Right atrium auricular region (tissue), 2 donors: Measurements from ENCODE around the gene NELFB. TPM values are rescaled to one million over a fixed set of nuclear protein-coding genes. Genes with fewer than 3 reads are reported as not detected.

Experiments
- DNase-seq: peaks from one replicate; pipeline ENCODE4 v3.0.0-alpha.2; 2019; ENCODE audit warnings: low spot score
- H3K27ac ChIP-seq, 2 donors: fragments of 200-600 bp; sonication (generic); 1 replicate in 1 of 2; 2 replicates in 1 of 2; pipeline ENCODE4 v1.5.1; 2016 to 2019
- H3K27me3 ChIP-seq, 2 donors: fragments of 200-600 bp; sonication (generic); one replicate each; pipeline versions ENCODE4 v1.5.1 to v1.6.0; 2017 to 2019
- H3K36me3 ChIP-seq: fragments of 200-600 bp; sonication (generic); one replicate; pipeline ENCODE4 v1.5.1; 2016
- H3K4me1 ChIP-seq, 2 donors: fragments of 200-600 bp; sonication (generic); one replicate each; pipeline versions ENCODE4 v1.5.1 to v1.6.0; 2017 to 2019
- H3K4me3 ChIP-seq, 2 donors: fragments of 200-600 bp; sonication (generic); 1 replicate in 1 of 2; 2 replicates in 1 of 2; pipeline ENCODE4 v1.5.1; 2017 to 2019; ENCODE audit warnings: mild to moderate bottlenecking in 1 of 2, moderate library complexity in 1 of 2
- H3K9me3 ChIP-seq, 2 donors: fragments of 200-600 bp; sonication (generic); one replicate each; pipeline ENCODE4 v1.5.1; 2019
- CTCF ChIP-seq, 2 donors: fragments of 200-600 bp; sonication (generic); IDR thresholded peaks; one replicate each; pipeline ENCODE4 v1.5.1; 2019; ENCODE audit warnings: antibody characterized with exemption in 2 of 2
- total RNA-seq, 2 donors: library from RNA; depleted of rRNA; stranded (reverse); fragments of >200 nt; gene quantifications; one replicate each; pipeline ENCODE4 v1.1.0, GENCODE V29; 2016

NELFB gene
- total RNA-seq, 2 donors from 2014 or later = 30.0 to 38.0 TPM

- H3K9me3 ChIP-seq = no peaks in the 10 kb centered on the region
- H3K4me1 ChIP-seq = peaks cover 0 to 84% of the 10 kb centered on the region in 2 donors
- no peak for TF ChIP-seq CTCF (IDR thresholded peaks at IDR 0.05)
- H3K27me3 ChIP-seq = no peaks in the 10 kb centered on the region
- H3K36me3 ChIP-seq = peaks cover 21% of the 10 kb centered on the region
- H3K4me3 ChIP-seq = no peak overlapping the region
- H3K27ac ChIP-seq = no peak overlapping the region
- no peak for DNase-seq
These were observed 18.6 kb downstream of the NELFB start for GRCh38 chr9:137273611-137274320.

GRCh38 chr9:137275203-137275587 is 20.1 kb downstream of the NELFB start:
- H3K27me3 ChIP-seq = no peaks in the 10 kb centered on the region
- DNase-seq = no peak
- peaks cover 0 to 73% of the 10 kb centered on the region in 2 donors for H3K4me1 ChIP-seq
- no peak overlapping the region for H3K4me3 ChIP-seq
- peaks cover 21% of the 10 kb centered on the region for H3K36me3 ChIP-seq
- no peak for TF ChIP-seq CTCF (IDR thresholded peaks at IDR 0.05)
- no peak overlapping the region for H3K27ac ChIP-seq
- no peaks in the 10 kb centered on the region for H3K9me3 ChIP-seq

- DNase-seq = no peak
- Histone ChIP-seq H3K9me3 (no peaks in the 10 kb centered on the region), H3K4me3 (no peak overlapping the region), H3K27me3 (no peaks in the 10 kb centered on the region), H3K4me1 (peaks cover 0 to 76% of the 10 kb centered on the region in 2 donors), H3K36me3 (peaks cover 21% of the 10 kb centered on the region), H3K27ac (peak overlapping the region; percentile 83 to 94)
- no peak for TF ChIP-seq CTCF (IDR thresholded peaks at IDR 0.05)
These were observed 20.7 kb downstream of the NELFB start for GRCh38 chr9:137275588-137276472.

GRCh38 chr9:137276473-137277328 is 21.6 kb downstream of the NELFB start:
- no peaks in the 10 kb centered on the region for H3K27me3 ChIP-seq
- peaks cover 0 to 72% of the 10 kb centered on the region in 2 donors for H3K4me1 ChIP-seq
- peaks cover 15% of the 10 kb centered on the region for H3K36me3 ChIP-seq
- no peaks in the 10 kb centered on the region for H3K9me3 ChIP-seq
- no peak for TF ChIP-seq CTCF (IDR thresholded peaks at IDR 0.05)
- peak overlapping the region; percentile 83 to 94 for H3K27ac ChIP-seq
- H3K4me3 ChIP-seq = peak overlapping the region; percentile 33 to 54
- peak; percentile 81 for DNase-seq

GRCh38 chr9:137277329-137278041 is 22.4 kb downstream of the NELFB start, which contains the start of gene TOR4A:
TSS of gene TOR4A (plus strand) at chr9:137277726. CDS start at chr9:137278690, 964 bp downstream.
- peak in 1 of 2 donors; percentile 16 for TF ChIP-seq CTCF (IDR thresholded peaks at IDR 0.05)
- Histone ChIP-seq H3K27me3 (no peaks in the 10 kb centered on the region), H3K4me1 (peaks cover 0 to 64% of the 10 kb centered on the region in 2 donors)

More at GRCh38 chr9:137277329-137278041, 22.4 kb downstream of the NELFB start, which contains the start of gene TOR4A:
- DNase-seq = peak; percentile 88
- H3K9me3 ChIP-seq = no peaks in the 10 kb centered on the region
- H3K4me3 ChIP-seq = peak within 1 kb of the TSS; percentile 33 to 54
- peak within 1 kb of the TSS; percentile 83 to 94 for H3K27ac ChIP-seq
- H3K36me3 ChIP-seq = peaks cover 9% of the 10 kb centered on the region
